IPS-18a (cell line): ENCODE data around the gene C7.

Source experiments
- H3K27ac ChIP-seq: one replicate; pipeline ENCODE4 v1.5.1; 2013; ENCODE audit warnings: low read length
- H3K27me3 ChIP-seq: one replicate; pipeline ENCODE4 v1.6.1; 2013; ENCODE audit warnings: mild to moderate bottlenecking, low read length; ENCODE audit not compliant: control insufficient read depth, insufficient read depth
- H3K36me3 ChIP-seq: one replicate; pipeline ENCODE4 v1.6.1; 2013; ENCODE audit warnings: low read depth, low read length; ENCODE audit not compliant: control insufficient read depth
- H3K4me1 ChIP-seq: one replicate; pipeline ENCODE4 v1.6.1; 2013; ENCODE audit warnings: low read depth, low read length; ENCODE audit not compliant: control insufficient read depth
- H3K4me3 ChIP-seq: one replicate; pipeline ENCODE4 v1.5.1; 2013; ENCODE audit warnings: low read length
- H3K9ac ChIP-seq: one replicate; pipeline ENCODE4 v1.6.1; 2013; ENCODE audit warnings: mild to moderate bottlenecking, low read length, moderate library complexity
- H3K9me3 ChIP-seq: one replicate; pipeline ENCODE4 v1.6.1; 2013; ENCODE audit warnings: low read depth, low read length; ENCODE audit not compliant: control insufficient read depth

C7 gene

GRCh38 chr5:40932766-40933165 lies 23.5 kb downstream of the C7 start:
- Histone ChIP-seq H3K27ac (no peak overlapping the region), H3K4me3 (no peak overlapping the region), H3K27me3 (no peaks in the 10 kb centered on the region), H3K36me3 (no peaks in the 10 kb centered on the region), H3K9me3 (no peaks in the 10 kb centered on the region), H3K4me1 (peaks cover 24% of the 10 kb centered on the region), H3K9ac (no peak overlapping the region)

- Histone ChIP-seq H3K9ac (no peak overlapping the region), H3K4me3 (no peak overlapping the region), H3K27ac (no peak overlapping the region), H3K36me3 (no peaks in the 10 kb centered on the region), H3K27me3 (no peaks in the 10 kb centered on the region), H3K9me3 (no peaks in the 10 kb centered on the region), H3K4me1 (peaks cover 17% of the 10 kb centered on the region)
Observed at GRCh38 chr5:40937075-40937474, 27.8 kb downstream of the C7 start.

GRCh38 chr5:40939753-40940152 lies 30.5 kb downstream of the C7 start:
- no peaks in the 10 kb centered on the region for H3K4me1 ChIP-seq
- H3K27me3 ChIP-seq = no peaks in the 10 kb centered on the region
- H3K4me3 ChIP-seq = no peak overlapping the region
- no peaks in the 10 kb centered on the region for H3K9me3 ChIP-seq
- H3K27ac ChIP-seq = no peak overlapping the region
- no peak overlapping the region for H3K9ac ChIP-seq
- H3K36me3 ChIP-seq = no peaks in the 10 kb centered on the region

GRCh38 chr5:40945111-40945510 lies 35.8 kb downstream of the C7 start:
- Histone ChIP-seq H3K4me3 (no peak overlapping the region), H3K27me3 (no peaks in the 10 kb centered on the region), H3K36me3 (no peaks in the 10 kb centered on the region), H3K9ac (no peak overlapping the region), H3K9me3 (no peaks in the 10 kb centered on the region), H3K27ac (no peak overlapping the region), H3K4me1 (no peaks in the 10 kb centered on the region)

GRCh38 chr5:40955313-40955712 lies 46.0 kb downstream of the C7 start:
- Histone ChIP-seq H3K27me3 (no peaks in the 10 kb centered on the region), H3K9ac (no peak overlapping the region), H3K27ac (no peak overlapping the region), H3K4me3 (no peak overlapping the region), H3K4me1 (peaks cover 4% of the 10 kb centered on the region), H3K9me3 (no peaks in the 10 kb centered on the region), H3K36me3 (no peaks in the 10 kb centered on the region)

- Histone ChIP-seq H3K27me3 (no peaks in the 10 kb centered on the region), H3K27ac (no peak overlapping the region), H3K4me3 (no peak overlapping the region), H3K9ac (no peak overlapping the region), H3K4me1 (peaks cover 4% of the 10 kb centered on the region), H3K9me3 (no peaks in the 10 kb centered on the region), H3K36me3 (no peaks in the 10 kb centered on the region)
Observed at GRCh38 chr5:40957048-40957447, 47.8 kb downstream of the C7 start.

GRCh38 chr5:40958811-40959210 lies 49.5 kb downstream of the C7 start:
- Histone ChIP-seq H3K4me3 (no peak overlapping the region), H3K9me3 (no peaks in the 10 kb centered on the region), H3K36me3 (no peaks in the 10 kb centered on the region), H3K27me3 (no peaks in the 10 kb centered on the region), H3K9ac (no peak overlapping the region), H3K4me1 (peaks cover 4% of the 10 kb centered on the region), H3K27ac (no peak overlapping the region)

- H3K27ac ChIP-seq = no peak overlapping the region
- H3K4me3 ChIP-seq = no peak overlapping the region
- H3K4me1 ChIP-seq = peaks cover 3% of the 10 kb centered on the region
- H3K27me3 ChIP-seq = no peaks in the 10 kb centered on the region
- H3K36me3 ChIP-seq = no peaks in the 10 kb centered on the region
- H3K9me3 ChIP-seq = no peaks in the 10 kb centered on the region
- H3K9ac ChIP-seq = no peak overlapping the region
Observed at GRCh38 chr5:40960037-40960436, 50.7 kb downstream of the C7 start.

- no peak overlapping the region for H3K27ac ChIP-seq
- no peaks in the 10 kb centered on the region for H3K9me3 ChIP-seq
- H3K36me3 ChIP-seq = no peaks in the 10 kb centered on the region
- H3K9ac ChIP-seq = no peak overlapping the region
- H3K4me3 ChIP-seq = no peak overlapping the region
- no peaks in the 10 kb centered on the region for H3K27me3 ChIP-seq
- no peaks in the 10 kb centered on the region for H3K4me1 ChIP-seq
Observed at GRCh38 chr5:40962207-40962955, 53.1 kb downstream of the C7 start.

GRCh38 chr5:40972434-40972833 lies 63.1 kb downstream of the C7 start:
- Histone ChIP-seq H3K9me3 (no peaks in the 10 kb centered on the region), H3K9ac (no peak overlapping the region), H3K36me3 (no peaks in the 10 kb centered on the region), H3K27ac (no peak overlapping the region), H3K27me3 (no peaks in the 10 kb centered on the region), H3K4me3 (no peak overlapping the region), H3K4me1 (no peaks in the 10 kb centered on the region)

GRCh38 chr5:40973364-40974004 lies 64.2 kb downstream of the C7 start:
- Histone ChIP-seq H3K4me3 (no peak overlapping the region), H3K4me1 (no peaks in the 10 kb centered on the region), H3K36me3 (no peaks in the 10 kb centered on the region), H3K27ac (no peak overlapping the region), H3K27me3 (no peaks in the 10 kb centered on the region), H3K9ac (no peak overlapping the region), H3K9me3 (no peaks in the 10 kb centered on the region)

GRCh38 chr5:40976041-40976440 lies 66.7 kb downstream of the C7 start:
- Histone ChIP-seq H3K27ac (no peak overlapping the region), H3K9ac (no peak overlapping the region), H3K27me3 (no peaks in the 10 kb centered on the region), H3K36me3 (no peaks in the 10 kb centered on the region), H3K9me3 (no peaks in the 10 kb centered on the region), H3K4me3 (no peak overlapping the region), H3K4me1 (no peaks in the 10 kb centered on the region)
